ENCODE results near the gene PITX3. TPM values are rescaled to one million over a fixed set of nuclear protein-coding genes. Genes with fewer than 3 reads are reported as not detected.
A peak's percentile ranks its signal among the peaks of the same experiment; 100 is the strongest.
"Not testable (repeated sequence)": the region's sequence is repeated elsewhere in the genome, so short reads cannot be mapped to it uniquely, and the experiment has no call there.

PITX3 gene
- total RNA-seq, 1 donor from 2014 or later, result 0.85 TPM

- no peaks in the 10 kb centered on the region for H3K27me3 ChIP-seq (ENCODE audit: low read depth)
- TF ChIP-seq CTCF (IDR thresholded peaks at IDR 0.05; ENCODE audit: borderline replicate concordance), result no peak
- intact Hi-C loops (cut with micrococcal nuclease), result no loop called here
- no peak overlapping the region for H3K4me3 ChIP-seq
- no peak for DNase-seq
- no peaks in the 10 kb centered on the region for H3K9me3 ChIP-seq (replicated peaks)
- peaks cover 76% of the 10 kb centered on the region for H3K4me1 ChIP-seq
- no peak overlapping the region for H3K27ac ChIP-seq (replicated peaks)
- peaks cover 39% of the 10 kb centered on the region for H3K36me3 ChIP-seq
Observed at GRCh38 chr10:102261842-102262241, 20.5 kb upstream of the PITX3 start.

GRCh38 chr10:102261196-102261595 lies 19.9 kb upstream of the PITX3 start:
- Histone ChIP-seq H3K4me1 (peaks cover 75% of the 10 kb centered on the region), H3K4me3 (no peak overlapping the region), H3K9me3 (replicated peaks) (no peaks in the 10 kb centered on the region), H3K27ac (replicated peaks) (no peak overlapping the region), H3K27me3 (ENCODE audit: low read depth) (no peaks in the 10 kb centered on the region), H3K36me3 (peaks cover 42% of the 10 kb centered on the region)
- TF ChIP-seq CTCF (IDR thresholded peaks at IDR 0.05; ENCODE audit: borderline replicate concordance), result no peak
- DNase-seq, result no peak
- intact Hi-C loops (cut with micrococcal nuclease), result no loop called here

GRCh38 chr10:102255404-102255803 lies 14.1 kb upstream of the PITX3 start:
- no peak overlapping the region for H3K27ac ChIP-seq (replicated peaks)
- TF ChIP-seq CTCF (IDR thresholded peaks at IDR 0.05; ENCODE audit: borderline replicate concordance), result no peak
- H3K9me3 ChIP-seq (replicated peaks), result no peaks in the 10 kb centered on the region
- intact Hi-C loops (cut with micrococcal nuclease), result no loop called here
- peaks cover 20% of the 10 kb centered on the region for H3K36me3 ChIP-seq
- DNase-seq, result no peak
- peaks cover 69% of the 10 kb centered on the region for H3K4me1 ChIP-seq
- H3K4me3 ChIP-seq, result no peak overlapping the region
- H3K27me3 ChIP-seq (ENCODE audit: low read depth), result no peaks in the 10 kb centered on the region

- peaks cover 11% of the 10 kb centered on the region for H3K36me3 ChIP-seq
- no peak overlapping the region for H3K27ac ChIP-seq (replicated peaks)
- H3K4me3 ChIP-seq, result no peak overlapping the region
- peaks cover 77% of the 10 kb centered on the region for H3K4me1 ChIP-seq
- DNase-seq, result no peak
- intact Hi-C loops (cut with micrococcal nuclease), result no loop called here
- H3K27me3 ChIP-seq (ENCODE audit: low read depth), result no peaks in the 10 kb centered on the region
- no peak for TF ChIP-seq CTCF (IDR thresholded peaks at IDR 0.05; ENCODE audit: borderline replicate concordance)
- H3K9me3 ChIP-seq (replicated peaks), result no peaks in the 10 kb centered on the region
Observed at GRCh38 chr10:102254426-102254825, 13.1 kb upstream of the PITX3 start.

- peaks cover 88% of the 10 kb centered on the region for H3K4me1 ChIP-seq
- H3K27me3 ChIP-seq (ENCODE audit: low read depth); H3K9me3 ChIP-seq (replicated peaks); H3K27ac ChIP-seq (replicated peaks); H3K4me3 ChIP-seq; DNase-seq; H3K36me3 ChIP-seq; intact Hi-C loops (cut with micrococcal nuclease): not testable (repeated sequence)
Observed at GRCh38 chr10:102252508-102252907, 11.2 kb upstream of the PITX3 start.

- intact Hi-C loops (cut with micrococcal nuclease), result no loop called here
- peak overlapping the region; percentile 74 for H3K4me3 ChIP-seq
Observed at GRCh38 chr10:102247734-102248133, 6.4 kb upstream of the PITX3 start.

More at GRCh38 chr10:102247734-102248133, 6.4 kb upstream of the PITX3 start:
- H3K4me1 ChIP-seq, result peaks cover 77% of the 10 kb centered on the region
- no peak for DNase-seq
- no peaks in the 10 kb centered on the region for H3K36me3 ChIP-seq
- H3K9me3 ChIP-seq (replicated peaks), result no peaks in the 10 kb centered on the region
- H3K27me3 ChIP-seq (ENCODE audit: low read depth), result no peaks in the 10 kb centered on the region
- peak overlapping the region; percentile 92 for H3K27ac ChIP-seq (replicated peaks)
- no peak for TF ChIP-seq CTCF (IDR thresholded peaks at IDR 0.05; ENCODE audit: borderline replicate concordance)

Measured in left ventricle myocardium inferior (tissue), 1 donor.